GF-D8 (cell line): Measurements from ENCODE around the gene FAM227B.

Experiments used
- DNase-seq: peaks from one replicate; lab custom pipeline; 2025; lab: John Stamatoyannopoulos, UW

FAM227B gene

GRCh38 chr15:49296258-49296657 lies 324.4 kb downstream of the FAM227B start:
- no peak for DNase-seq

GRCh38 chr15:49293941-49294340 lies 326.7 kb downstream of the FAM227B start:
- no peak for DNase-seq

- DNase-seq, result no peak
These were observed 330.4 kb downstream of the FAM227B start for GRCh38 chr15:49290191-49290590.

- no peak for DNase-seq
These were observed 332.2 kb downstream of the FAM227B start for GRCh38 chr15:49288391-49288790.

GRCh38 chr15:49287481-49287880 lies 333.1 kb downstream of the FAM227B start:
- no peak for DNase-seq

GRCh38 chr15:49286649-49287404 lies 333.8 kb downstream of the FAM227B start:
- no peak for DNase-seq

GRCh38 chr15:49282366-49282765 lies 338.3 kb downstream of the FAM227B start:
- no peak for DNase-seq

GRCh38 chr15:49279521-49280456 lies 340.8 kb downstream of the FAM227B start:
- DNase-seq, result no peak

GRCh38 chr15:49278751-49279150 lies 341.9 kb downstream of the FAM227B start:
- DNase-seq, result no peak
